BLaER1 (cell line): ENCODE results near the gene ZBP1.

Experiments used
- H3K27ac ChIP-seq: shearing (Covaris generic); formaldehyde crosslinking; 2 replicates; pipeline ENCODE4 v1.8.1; 2022
- H3K27me3 ChIP-seq: shearing (Covaris generic); formaldehyde crosslinking; 2 replicates; pipeline ENCODE4 v1.8.1; 2022
- H3K36me3 ChIP-seq: shearing (Covaris generic); formaldehyde crosslinking; 2 replicates; pipeline ENCODE4 v1.8.1; 2022
- H3K4me1 ChIP-seq: shearing (Covaris generic); formaldehyde crosslinking; 2 replicates; pipeline ENCODE4 v1.8.1; 2022
- H3K4me2 ChIP-seq: shearing (Covaris generic); formaldehyde crosslinking; 2 replicates; pipeline ENCODE4 v1.8.1; 2022
- H3K4me3 ChIP-seq: shearing (Covaris generic); formaldehyde crosslinking; 2 replicates; pipeline ENCODE4 v1.8.1; 2022
- H3K9ac ChIP-seq: shearing (Covaris generic); formaldehyde crosslinking; 2 replicates; pipeline ENCODE4 v1.8.1; 2022
- H3K9me3 ChIP-seq: shearing (Covaris generic); formaldehyde crosslinking; 2 replicates; pipeline ENCODE4 v1.8.1; 2022
- H4K20me1 ChIP-seq: shearing (Covaris generic); formaldehyde crosslinking; 2 replicates; pipeline ENCODE4 v1.8.1; 2022
- Cebpa-rat ChIP-seq: shearing (Covaris generic); IDR thresholded peaks from 2 replicates; pipeline ENCODE4 v1.8.1; 2022

The ZBP1 gene

GRCh38 chr20:57664476-57664875 lies 44.2 kb upstream of the ZBP1 start:
- TF ChIP-seq Cebpa-rat = no peak
- Histone ChIP-seq H3K27me3 (no peaks in the 10 kb centered on the region), H3K9me3 (no peaks in the 10 kb centered on the region), H3K9ac (no peak overlapping the region), H3K4me1 (peaks cover 100% of the 10 kb centered on the region), H3K4me2 (peak overlapping the region; percentile 80), H3K4me3 (no peak overlapping the region), H4K20me1 (peaks cover 99% of the 10 kb centered on the region), H3K27ac (0 out of 2 replicates have a peak overlapping the region, but pooled peaks have one; percentile 63), H3K36me3 (peaks cover 14% of the 10 kb centered on the region)

GRCh38 chr20:57663681-57664451 lies 43.6 kb upstream of the ZBP1 start:
- TF ChIP-seq Cebpa-rat = no peak
- no peak overlapping the region; the same call in 1 of the 2 replicates for H3K4me3 ChIP-seq
- peaks cover 100% of the 10 kb centered on the region for H3K4me1 ChIP-seq
- H3K9ac ChIP-seq = peak overlapping the region; percentile 64; the same call in 1 of the 2 replicates
- peak overlapping the region; percentile 63; the same call in 1 of the 2 replicates for H3K27ac ChIP-seq
- no peaks in the 10 kb centered on the region for H3K27me3 ChIP-seq
- no peaks in the 10 kb centered on the region for H3K9me3 ChIP-seq
- peak overlapping the region; percentile 80 for H3K4me2 ChIP-seq
- peaks cover 20% of the 10 kb centered on the region for H3K36me3 ChIP-seq
- peaks cover 99% of the 10 kb centered on the region for H4K20me1 ChIP-seq

- Histone ChIP-seq H3K4me3 (no peak overlapping the region; the same call in 1 of the 2 replicates), H3K9me3 (no peaks in the 10 kb centered on the region), H3K27ac (peak overlapping the region; percentile 63), H4K20me1 (peaks cover 99% of the 10 kb centered on the region), H3K4me1 (peaks cover 100% of the 10 kb centered on the region), H3K36me3 (peaks cover 27% of the 10 kb centered on the region), H3K27me3 (no peaks in the 10 kb centered on the region), H3K9ac (peak overlapping the region; percentile 64), H3K4me2 (peak overlapping the region; percentile 80)
- no peak for TF ChIP-seq Cebpa-rat
Measured at GRCh38 chr20:57663241-57663640, 43.0 kb upstream of the ZBP1 start.

- H3K27me3 ChIP-seq = no peaks in the 10 kb centered on the region
- TF ChIP-seq Cebpa-rat = no peak
- H3K4me2 ChIP-seq = peak overlapping the region; percentile 80
- peak overlapping the region; percentile 63 for H3K27ac ChIP-seq
- H3K36me3 ChIP-seq = peaks cover 33% of the 10 kb centered on the region
- no peaks in the 10 kb centered on the region for H3K9me3 ChIP-seq
- H3K9ac ChIP-seq = peak overlapping the region; percentile 64
- H4K20me1 ChIP-seq = peaks cover 100% of the 10 kb centered on the region
- peaks cover 100% of the 10 kb centered on the region for H3K4me1 ChIP-seq
- no peak overlapping the region; the same call in 1 of the 2 replicates for H3K4me3 ChIP-seq
Measured at GRCh38 chr20:57662456-57663240, 42.4 kb upstream of the ZBP1 start.

GRCh38 chr20:57661746-57662455 lies 41.7 kb upstream of the ZBP1 start:
- H3K4me1 ChIP-seq = peaks cover 100% of the 10 kb centered on the region

GRCh38 chr20:57660922-57661745 lies 40.9 kb upstream of the ZBP1 start:
- Histone ChIP-seq H3K4me2 (peak overlapping the region; percentile 80), H3K27me3 (no peaks in the 10 kb centered on the region), H3K9ac (no peak overlapping the region), H3K9me3 (no peaks in the 10 kb centered on the region), H3K4me3 (no peak overlapping the region), H3K36me3 (peaks cover 48% of the 10 kb centered on the region), H3K27ac (no peak overlapping the region), H3K4me1 (peaks cover 100% of the 10 kb centered on the region), H4K20me1 (peaks cover 99% of the 10 kb centered on the region)
- no peak for TF ChIP-seq Cebpa-rat

More at GRCh38 chr20:57661746-57662455, 41.7 kb upstream of the ZBP1 start:
- H3K9me3 ChIP-seq = no peaks in the 10 kb centered on the region
- H3K4me3 ChIP-seq = no peak overlapping the region
- no peaks in the 10 kb centered on the region for H3K27me3 ChIP-seq
- no peak for TF ChIP-seq Cebpa-rat
- peak overlapping the region; percentile 63 for H3K27ac ChIP-seq
- H3K9ac ChIP-seq = no peak overlapping the region
- H4K20me1 ChIP-seq = peaks cover 100% of the 10 kb centered on the region
- peak overlapping the region; percentile 80 for H3K4me2 ChIP-seq
- H3K36me3 ChIP-seq = peaks cover 40% of the 10 kb centered on the region

- Histone ChIP-seq H3K27ac (peak overlapping the region; percentile 18; the same call in 1 of the 2 replicates), H3K9ac (no peak overlapping the region), H3K9me3 (no peaks in the 10 kb centered on the region), H3K36me3 (peaks cover 56% of the 10 kb centered on the region), H3K4me3 (no peak overlapping the region), H3K4me1 (peaks cover 99% of the 10 kb centered on the region), H3K4me2 (peak overlapping the region; percentile 80), H3K27me3 (no peaks in the 10 kb centered on the region), H4K20me1 (peaks cover 99% of the 10 kb centered on the region)
- no peak for TF ChIP-seq Cebpa-rat
Measured at GRCh38 chr20:57660181-57660921, 40.1 kb upstream of the ZBP1 start.

- Histone ChIP-seq H3K9me3 (no peaks in the 10 kb centered on the region), H3K9ac (no peak overlapping the region), H3K4me2 (peak overlapping the region; percentile 80), H3K4me3 (no peak overlapping the region), H3K4me1 (peaks cover 99% of the 10 kb centered on the region), H3K27me3 (no peaks in the 10 kb centered on the region), H4K20me1 (peaks cover 99% of the 10 kb centered on the region), H3K36me3 (peaks cover 55% of the 10 kb centered on the region), H3K27ac (peak overlapping the region; percentile 18; the same call in 1 of the 2 replicates)
- no peak for TF ChIP-seq Cebpa-rat
Measured at GRCh38 chr20:57659517-57660180, 39.4 kb upstream of the ZBP1 start.
